AML-193 (cell line): ENCODE data around the gene TACR1.
"Not testable (repeated sequence)": the region's sequence is repeated elsewhere in the genome, so short reads cannot be mapped to it uniquely, and the experiment has no call there.

ENCODE experiments used
- DNase-seq, 2 experiments: peaks; one replicate each; lab custom pipeline; 2025; lab: John Stamatoyannopoulos, UW

Gene TACR1

DNA sequence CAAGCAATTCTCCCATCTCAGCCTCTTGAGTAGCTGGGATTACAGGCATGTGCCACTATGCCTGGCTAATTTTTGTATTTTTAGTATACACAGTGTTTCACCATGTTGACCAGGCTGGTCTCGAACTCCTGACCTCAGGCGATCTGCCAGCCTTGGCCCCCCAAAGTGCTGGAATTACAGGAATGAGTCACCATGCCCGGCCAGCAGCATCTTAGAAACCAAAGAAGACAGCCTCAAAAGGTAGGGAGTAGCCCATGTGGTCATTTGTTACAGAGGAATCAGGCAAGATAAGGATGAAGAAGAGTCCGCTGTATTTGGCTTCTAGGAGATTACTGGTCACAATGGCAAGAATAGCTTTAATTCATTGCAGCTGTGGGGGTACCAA is 53.1 kb downstream of the TACR1 start:
- not testable (repeated sequence) for DNase-seq

DNA sequence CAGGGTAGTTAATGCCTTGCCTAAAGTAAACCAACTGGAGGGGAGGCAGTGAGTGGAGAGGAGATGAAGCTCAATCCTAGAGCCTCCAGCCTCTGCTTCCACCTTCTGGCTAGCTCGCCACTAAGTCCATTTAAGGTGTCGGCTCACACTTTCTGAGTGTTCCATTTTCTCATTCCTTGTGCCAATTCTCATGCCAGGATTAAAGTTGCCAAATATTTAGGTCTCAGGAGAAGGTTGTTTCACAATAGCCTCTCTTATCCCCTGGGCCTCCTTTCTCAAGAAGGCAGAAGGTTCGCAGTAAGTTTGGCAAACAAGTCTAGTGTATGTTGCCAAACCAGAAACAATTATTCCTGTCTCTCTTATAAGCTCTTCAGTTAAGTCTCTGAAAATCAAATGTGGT is 57.2 kb downstream of the TACR1 start:
- no peak for DNase-seq

DNA sequence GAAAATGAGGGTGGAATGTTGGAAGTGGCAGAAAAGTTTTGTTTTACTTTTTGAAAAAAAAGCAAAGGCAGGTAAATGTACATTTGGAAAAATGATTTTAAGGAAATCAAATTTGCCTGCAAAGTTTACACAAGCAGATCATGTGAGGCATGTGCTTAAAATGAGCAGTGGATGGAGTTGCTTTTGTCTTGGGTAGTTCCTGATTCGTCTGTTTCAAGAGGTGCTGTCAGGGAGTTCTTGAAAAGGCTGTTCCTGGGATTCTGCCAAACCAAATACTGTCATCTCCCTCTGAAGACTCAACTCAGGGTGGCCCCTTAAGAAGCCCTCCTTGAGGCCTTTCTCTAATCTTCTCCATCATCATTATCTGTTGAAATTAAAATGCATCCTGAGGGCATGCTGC is 59.0 kb downstream of the TACR1 start:
- no peak for DNase-seq

DNA sequence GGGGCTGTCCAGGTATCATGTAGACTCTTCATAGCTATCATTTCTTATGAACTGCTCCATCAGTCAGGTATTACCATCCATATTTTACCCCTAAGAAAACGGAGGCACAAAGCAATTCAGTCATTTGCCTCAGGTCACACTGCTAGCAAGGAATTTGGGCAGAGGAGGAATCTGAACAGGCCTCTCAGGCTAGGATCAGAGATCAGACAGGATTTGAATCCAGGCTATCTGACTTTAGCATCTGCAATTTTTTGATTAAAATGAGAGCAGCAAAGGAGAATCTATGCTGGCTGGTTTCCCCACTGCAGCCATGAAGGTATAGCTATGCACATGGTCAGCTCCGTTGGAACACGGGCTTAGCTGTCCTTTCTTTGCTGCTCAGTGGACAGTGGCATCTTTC is 60.1 kb downstream of the TACR1 start:
- DNase-seq = no peak

DNA sequence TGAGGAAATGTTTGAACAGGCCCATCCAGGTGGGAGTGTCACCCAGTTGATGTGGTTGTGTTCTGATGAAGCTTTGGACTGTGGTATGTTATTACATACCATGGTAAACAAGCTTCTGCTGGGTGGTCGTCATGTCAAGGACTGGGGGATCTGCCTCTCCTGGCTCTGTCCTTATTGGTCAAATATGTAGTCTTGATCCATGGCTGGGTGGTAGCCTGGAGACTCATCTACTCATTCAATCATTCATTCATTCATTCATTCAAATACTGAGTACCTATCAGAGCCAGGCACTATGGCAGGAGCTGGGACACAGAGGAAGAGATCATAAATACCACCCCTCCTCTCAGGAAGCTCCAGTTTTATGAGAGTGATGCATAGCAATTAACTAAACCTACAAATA is 60.8 kb downstream of the TACR1 start:
- no peak for DNase-seq

DNA sequence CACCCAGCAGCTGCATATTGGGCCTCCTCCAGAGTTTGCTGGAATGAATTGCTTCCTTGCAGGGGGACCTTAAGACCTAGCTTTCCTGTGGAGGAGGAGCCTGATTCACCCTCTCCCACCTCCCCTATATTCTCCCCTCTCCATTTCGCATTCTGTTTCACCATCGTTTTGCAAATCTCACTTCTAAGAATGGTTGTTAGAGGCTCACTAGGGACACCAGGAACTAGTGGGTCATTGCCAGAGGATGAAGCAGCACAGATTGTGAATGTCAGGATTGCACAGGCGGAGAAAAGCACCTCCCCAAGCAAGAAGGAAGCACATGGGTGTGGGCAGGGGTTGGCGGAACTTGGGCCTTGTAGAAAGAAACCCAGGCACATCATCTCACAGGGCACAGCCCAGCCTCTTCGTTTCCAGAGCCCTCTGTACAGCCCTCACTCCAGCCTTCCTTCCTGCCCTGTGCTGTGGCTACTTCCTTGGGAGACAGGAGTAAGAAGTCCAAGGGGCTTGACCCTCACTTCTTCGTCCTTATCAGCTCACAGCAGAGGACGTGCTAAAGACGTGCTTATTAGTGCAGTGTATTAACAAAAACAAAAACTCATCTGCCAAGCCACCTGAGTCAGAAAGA is 63.4 kb downstream of the TACR1 start:
- no peak for DNase-seq

DNA sequence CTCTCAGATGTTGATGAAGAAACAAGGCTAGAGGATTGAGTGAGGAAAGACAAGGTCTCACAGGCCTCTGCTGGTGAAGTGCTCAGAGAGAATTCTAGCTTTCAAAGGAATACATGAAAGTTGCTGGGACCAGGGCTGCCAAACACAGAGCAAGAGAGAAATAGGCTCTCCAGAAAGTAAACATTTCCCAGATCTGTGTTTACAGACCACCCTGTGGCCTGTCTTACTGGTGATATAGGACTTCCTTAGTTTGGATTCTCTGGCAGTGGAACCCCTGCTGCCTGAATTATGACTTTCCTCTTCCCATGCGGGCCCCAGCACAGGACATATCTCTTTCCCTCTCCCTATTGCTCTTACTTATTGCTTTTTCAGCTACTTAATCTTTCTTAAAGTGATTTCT is 64.5 kb downstream of the TACR1 start:
- no peak for DNase-seq

DNA sequence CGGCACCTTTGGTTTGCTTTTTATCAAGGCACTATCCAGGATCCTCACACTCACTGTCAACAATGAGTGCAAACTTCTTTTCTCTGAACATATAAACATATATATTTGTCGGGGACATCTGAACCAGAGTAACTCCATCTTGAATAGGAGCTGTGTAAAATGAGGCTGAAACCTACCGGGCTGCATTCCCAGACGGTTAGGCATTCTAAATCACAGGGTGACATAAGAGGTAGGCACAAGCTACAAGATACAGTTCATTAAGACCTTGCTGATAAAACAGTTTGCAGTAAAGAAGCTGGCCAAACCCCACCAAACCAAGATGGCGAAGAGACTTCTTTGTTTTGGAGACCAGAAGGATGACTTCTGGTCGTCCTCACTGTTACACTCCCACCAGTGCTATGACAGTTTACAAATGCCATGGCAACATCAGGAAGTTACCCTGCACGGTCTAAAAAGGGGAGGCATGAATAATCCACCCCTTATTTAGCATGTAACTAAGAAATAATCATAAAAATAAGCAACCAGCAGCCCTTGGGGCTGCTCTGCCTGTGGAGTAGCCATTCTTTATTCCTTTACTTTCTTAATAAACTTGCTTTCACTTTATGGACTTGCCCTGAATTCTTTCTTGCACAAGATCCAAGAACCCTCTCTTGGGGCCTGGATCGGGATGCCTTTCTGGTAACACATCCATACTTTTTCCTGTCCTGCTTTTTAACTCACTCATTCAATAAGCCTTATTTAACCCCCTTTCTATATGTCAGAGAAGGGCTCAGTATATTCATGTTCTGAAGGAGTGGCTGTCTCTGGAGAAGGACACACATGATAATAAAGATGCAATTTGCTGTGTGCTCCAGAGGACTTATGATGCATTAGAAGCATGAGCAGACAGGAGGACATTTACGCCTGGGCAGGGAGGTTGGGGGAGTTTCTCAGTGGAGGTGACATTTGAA is 65.4 kb downstream of the TACR1 start:
- DNase-seq = no peak

DNA sequence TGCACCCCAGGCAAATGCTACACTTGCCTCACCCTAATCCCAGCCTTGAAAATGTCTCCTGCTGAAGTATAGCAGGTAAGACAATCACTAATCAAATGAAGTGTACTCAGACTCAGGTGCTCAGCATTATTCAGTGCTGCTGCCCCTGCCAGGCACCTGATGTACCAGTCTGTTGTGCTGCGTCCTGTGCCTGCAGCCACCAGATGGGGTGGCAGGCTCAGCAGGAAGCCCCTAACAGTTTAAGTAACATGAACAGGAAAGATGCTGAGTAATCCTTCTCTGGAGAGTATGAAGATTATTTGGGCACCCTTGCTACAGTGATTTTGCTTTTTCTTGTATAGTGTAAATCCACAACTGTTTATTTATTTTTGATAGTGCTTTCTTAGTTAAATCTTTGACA is 69.1 kb downstream of the TACR1 start:
- DNase-seq = no peak

DNA sequence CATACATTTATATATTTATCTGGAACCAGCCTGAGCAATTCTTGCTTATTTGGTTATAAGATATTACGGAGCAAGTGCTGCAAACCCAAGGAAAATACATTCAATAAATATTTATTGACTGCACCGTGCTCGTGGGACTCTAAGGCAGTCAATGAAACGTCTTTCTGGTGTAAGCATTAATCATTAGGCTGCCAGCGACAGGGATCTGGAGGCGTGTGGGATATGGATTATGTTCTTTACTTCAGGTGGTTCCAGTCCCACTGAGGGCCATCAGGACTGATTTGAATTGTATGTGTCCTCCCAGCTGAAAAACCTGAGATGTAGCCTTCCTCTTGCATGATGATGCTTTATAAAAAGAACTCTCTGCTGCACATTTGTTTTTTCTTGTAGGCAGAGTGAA is 75.4 kb downstream of the TACR1 start:
- no peak for DNase-seq

DNA sequence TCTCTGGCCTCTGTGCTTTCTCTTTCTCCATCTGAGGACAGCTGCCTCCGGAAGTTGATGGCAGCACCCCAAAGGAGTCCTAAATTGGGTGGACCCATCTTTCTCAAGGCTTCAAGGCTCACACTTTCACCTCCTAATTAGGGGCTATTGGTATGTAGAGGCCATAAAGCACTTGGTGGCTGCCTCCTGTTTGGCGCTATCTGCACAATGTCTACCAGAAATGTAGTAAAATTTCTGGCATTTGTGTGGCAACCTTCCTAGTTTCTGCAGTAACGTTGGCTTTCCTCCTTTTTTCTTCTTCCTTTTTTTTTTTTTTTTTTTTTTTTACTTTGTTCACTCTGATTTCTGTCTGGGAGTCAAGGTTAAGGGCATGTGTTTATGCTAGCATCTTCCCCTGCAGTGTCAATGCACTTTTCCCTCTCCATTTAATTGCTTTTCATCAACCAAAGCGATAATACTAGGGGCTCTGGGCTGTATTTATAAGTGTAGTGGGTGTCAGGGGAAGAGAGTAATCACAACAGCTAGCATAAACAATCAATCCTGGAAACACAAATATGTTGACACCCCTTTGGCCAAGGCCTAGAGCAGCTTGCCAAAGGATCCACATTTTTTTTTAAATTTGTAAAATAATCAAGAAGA is 86.0 kb downstream of the TACR1 start:
- no peak for DNase-seq

DNA sequence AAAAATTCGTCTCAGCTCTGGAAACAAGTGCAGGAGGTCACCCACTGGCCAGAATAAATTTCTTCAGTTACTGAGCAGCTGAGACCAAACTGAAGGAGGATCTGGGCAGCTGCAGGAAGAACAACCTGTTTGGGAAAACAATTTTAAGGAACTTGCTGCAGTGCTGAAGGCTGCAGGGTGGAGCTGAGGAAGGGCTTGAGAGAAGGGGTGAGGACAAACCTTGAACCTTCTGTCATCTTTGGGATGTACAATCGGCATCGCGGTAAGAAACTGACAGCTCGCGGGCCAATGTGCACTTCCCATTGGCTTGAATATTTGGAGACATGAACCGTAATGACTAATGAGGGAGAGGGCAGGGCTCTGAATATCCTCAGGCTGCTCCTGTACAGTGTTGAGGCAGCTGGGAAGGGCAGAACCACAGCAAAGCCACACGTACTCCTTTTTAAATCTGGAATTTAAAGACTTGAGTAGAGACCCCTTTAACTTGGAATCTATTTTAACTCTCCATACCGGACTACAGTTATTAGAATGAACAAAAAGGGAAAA is 90.3 kb downstream of the TACR1 start:
- DNase-seq = no peak

DNA sequence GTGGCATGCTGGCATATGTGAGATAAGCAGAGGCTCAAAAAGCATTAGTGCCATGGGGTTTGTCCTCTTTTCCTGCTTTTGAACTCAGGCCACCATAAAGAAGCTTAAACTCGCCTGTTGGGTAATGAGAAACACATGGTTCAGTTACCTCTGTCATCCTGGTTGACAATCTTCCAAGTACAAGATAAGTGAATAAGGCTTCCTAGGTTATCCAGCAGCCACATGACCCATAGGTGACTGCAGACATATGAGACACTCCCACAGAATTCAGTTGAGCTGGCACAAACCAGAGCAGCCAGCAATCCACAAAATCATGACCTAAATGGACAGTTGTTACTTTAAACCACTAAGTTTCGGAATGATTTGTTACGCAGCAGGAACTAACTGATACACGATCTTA is 97.3 kb downstream of the TACR1 start:
- no peak for DNase-seq

DNA sequence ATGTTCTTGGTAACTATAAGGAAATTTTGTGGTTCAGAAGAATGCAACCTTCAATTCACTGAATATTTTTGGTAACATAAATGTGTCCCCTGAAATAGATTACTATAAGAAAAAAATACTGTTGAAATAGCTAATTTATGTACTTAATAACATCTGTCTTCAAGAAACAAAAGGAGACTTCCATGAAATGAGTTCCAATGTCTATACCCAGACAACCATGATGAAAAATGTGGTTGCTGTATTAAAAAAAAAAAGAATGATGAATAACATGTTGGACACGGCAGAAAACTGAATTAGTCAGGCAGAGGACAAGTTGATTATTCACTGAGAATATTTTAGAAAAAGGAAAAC is 98.5 kb downstream of the TACR1 start:
- DNase-seq = no peak

DNA sequence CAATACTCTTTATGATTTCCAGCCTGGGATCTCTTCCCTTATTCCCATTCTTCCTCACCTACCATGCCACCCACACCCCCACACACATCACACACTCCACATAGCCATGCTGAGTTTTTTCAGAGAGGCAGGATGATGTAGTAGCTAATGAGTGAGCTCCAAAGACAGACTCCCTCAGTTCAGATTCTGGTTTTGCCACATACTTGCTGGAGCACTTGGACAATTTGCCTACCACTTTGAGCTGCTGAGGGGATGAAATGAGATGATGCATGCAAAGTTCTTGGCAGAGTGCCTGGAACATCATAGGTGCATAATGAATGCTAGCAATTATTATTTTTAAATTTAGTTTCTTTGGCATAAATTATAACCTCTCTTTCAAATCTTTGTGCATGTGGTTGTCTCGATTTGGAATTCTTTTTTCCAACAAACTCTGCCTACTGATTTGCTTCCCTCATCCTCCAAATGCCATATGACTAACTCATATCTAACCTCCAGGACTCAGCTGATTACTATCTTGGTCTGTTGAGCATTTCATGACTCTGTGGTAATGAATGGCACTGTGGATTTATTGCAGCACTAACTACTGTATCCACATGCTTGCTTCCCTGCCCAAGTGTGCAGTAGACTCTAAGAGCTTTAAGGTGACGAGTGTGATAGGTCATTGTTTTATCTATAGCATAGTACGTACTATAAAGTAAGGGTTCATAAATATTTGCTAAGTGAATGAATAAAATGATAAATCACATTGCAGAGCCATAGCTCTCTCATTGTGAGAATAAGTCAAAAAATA is 99.1 kb downstream of the TACR1 start:
- DNase-seq = no peak

DNA sequence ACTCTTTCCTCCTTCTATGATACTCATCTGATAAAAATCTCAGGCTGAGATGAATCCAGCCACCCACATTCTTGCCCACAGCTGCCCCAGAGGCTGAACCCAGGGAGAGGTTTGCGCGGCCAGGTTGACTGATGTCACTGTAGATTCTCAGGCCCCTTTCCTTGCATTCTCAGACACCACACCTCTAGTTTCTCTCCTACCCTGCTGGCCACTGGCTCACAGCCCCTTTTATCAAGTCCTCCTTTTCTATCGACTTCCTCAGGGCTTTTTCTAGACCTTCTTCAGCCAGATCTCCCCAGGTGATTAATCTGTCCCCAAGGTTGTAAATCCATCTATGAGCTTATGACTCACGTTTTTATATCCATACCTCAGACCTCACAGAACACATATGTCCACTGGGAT is 99.8 kb downstream of the TACR1 start:
- no peak for DNase-seq

DNA sequence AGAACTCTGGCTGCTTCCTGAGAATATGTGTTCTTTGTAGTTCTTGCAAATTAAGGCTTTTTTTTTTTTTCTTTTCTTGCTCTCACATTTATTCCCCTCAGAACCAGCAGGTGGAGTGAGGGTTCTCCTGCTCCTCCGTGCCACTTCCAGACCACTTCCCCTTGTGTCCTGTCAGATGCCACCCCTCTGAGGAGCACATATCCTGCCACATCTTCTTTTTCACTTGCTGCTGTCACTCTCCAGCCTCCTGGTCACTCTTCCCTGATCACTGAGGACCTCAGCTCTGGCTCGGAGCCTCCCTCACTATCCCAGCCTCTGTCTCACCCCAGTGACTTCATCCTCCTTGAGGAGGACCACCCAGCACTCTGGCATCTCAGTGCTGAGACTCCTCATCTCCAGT is 100.5 kb downstream of the TACR1 start:
- peak; percentile 18 to 27 for DNase-seq

DNA sequence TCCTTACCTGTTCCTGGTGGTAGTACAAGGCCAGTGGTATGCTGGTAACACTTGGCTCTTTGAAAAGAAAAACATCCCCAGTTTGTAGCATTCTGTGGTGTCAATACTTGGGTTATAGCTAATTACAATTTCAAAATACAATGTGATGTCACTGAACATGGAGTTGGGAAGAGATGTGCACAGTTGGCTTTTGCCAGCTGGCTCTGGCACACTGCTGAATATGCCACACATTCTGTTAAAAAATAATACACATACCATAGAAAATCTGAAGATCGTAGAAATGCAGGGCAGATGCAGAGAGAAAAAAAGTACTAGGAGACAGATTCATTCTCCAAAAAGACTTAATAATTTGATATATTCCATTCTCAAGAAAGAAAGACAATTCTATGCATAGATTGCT is 101.5 kb downstream of the TACR1 start:
- no peak for DNase-seq

DNA sequence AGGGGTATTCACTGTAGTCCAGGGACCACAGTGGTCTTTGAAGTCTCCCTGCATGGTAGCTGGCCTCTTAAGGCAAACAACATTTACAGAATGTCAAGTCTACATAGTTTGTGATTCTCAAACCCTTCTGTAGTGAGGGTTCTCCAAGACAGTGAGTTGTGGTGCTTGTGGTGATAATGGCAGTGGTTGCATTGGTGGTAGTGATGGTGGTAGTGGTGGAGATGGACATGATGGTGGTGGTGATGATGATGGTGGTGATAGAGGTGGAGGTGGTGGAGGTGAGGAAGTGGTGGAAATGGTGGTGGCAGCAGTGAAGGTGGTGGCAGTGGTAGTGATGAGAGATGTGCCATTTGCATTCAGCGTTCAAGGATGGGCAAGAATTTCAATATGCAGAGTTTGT is 104.9 kb downstream of the TACR1 start:
- no peak for DNase-seq

DNA sequence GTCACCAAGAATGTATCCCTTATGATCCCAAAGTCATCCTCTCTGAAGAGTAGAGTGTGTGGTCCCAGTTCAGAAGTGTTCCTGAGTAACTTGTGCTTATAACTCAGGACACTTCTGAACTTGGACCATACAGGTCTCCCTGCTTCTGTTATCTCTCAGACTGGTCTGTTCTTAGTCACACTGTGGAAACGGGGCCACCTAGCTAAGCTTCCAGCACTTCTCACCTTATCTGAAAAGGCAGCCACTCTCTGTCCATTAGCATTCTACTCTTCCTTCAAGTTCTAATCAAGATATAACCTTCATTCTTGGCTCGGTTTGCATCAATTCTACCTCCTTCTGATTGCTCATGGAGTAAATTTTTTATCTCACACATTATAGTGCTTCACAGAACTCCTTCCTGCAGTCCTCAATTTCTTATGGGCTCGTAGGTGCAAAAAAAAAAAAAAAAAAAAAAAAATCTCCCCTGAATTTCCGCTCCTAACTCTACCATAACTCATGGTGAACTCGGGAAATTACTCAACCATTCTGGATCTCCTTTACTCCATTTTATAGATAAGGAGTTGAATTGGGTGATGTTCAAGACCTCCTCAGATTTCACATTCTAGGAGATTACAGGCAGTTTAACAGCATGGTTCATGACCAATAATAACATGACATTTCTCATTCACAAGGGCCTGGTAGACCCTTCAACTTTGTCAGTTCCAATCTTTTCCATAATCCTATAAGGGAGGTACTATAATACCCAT is 108.4 kb downstream of the TACR1 start:
- DNase-seq = no peak

DNA sequence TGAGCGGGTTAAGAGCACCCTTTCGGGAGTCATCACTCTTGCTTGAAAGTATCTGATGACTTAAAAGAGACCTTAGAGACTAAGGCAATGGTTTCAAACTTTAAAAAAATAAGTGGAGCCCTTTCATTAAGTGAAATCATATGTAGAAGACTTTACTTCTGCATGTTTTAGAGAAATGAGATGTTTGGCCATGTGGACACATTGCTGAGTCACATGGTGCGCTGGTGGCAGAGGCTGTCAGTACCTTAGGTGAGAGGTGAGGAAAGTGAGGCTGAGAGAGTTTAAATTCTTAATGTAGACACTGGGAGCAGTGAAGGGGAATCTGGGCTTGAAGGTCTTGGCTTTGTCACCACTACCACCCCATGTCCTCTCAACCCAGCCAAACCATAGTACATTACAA is 109.8 kb downstream of the TACR1 start:
- no peak for DNase-seq
